ENCODE measurements around the gene LRP1B.
A peak's percentile ranks its signal among the peaks of the same experiment; 100 is the strongest.

Gene LRP1B

DNA sequence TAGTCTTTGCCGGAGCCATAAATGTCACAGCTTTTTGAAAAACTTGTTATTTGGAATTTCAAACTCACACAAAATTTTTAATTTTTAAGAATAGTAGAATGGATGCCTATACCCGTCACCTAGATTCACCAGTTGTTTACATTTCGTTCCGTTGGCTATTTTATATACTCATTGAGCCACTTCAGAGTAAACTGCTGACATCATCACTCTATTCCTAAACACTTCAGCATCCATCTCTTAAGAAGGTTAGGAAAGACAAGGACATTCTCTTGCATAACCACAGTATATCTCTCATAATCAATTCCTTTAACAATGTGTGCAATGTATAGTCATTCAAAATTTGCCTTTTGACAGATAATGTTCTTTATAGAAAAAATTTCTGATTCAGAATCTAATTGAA is 1065.8 kb downstream of the LRP1B start:
- Histone ChIP-seq H2BK120ac (ENCODE audit: low read depth, low read length) (no peak overlapping the region), H3K4me3 (ENCODE audit: low read length) (no peak overlapping the region), H4K5ac (ENCODE audit: low read length) (no peak overlapping the region), H3K56ac (ENCODE audit: low read length) (no peak overlapping the region), H3K36me3 (ENCODE audit: control insufficient read depth, insufficient read depth, low read length) (no peaks in the 10 kb centered on the region), H3K4ac (ENCODE audit: low read depth, low read length) (no peak overlapping the region), H3K27ac (ENCODE audit: low read depth, low read length) (no peak overlapping the region), H3K4me1 (ENCODE audit: control insufficient read depth, low read depth, low read length) (no peaks in the 10 kb centered on the region), H3K18ac (ENCODE audit: low read length) (no peak overlapping the region), H3K9ac (ENCODE audit: low read length) (no peak overlapping the region), H3K27me3 (ENCODE audit: insufficient read depth, low read length, poor library complexity) (no peaks in the 10 kb centered on the region), H2AK5ac (ENCODE audit: low read length) (no peak overlapping the region), H3K23ac (ENCODE audit: low read length) (no peak overlapping the region), H3K79me2 (ENCODE audit: control insufficient read depth, insufficient read depth, low read length) (no peaks in the 10 kb centered on the region), H3K4me2 (ENCODE audit: low read length) (no peak overlapping the region), H2BK5ac (ENCODE audit: low read length) (no peak overlapping the region), H2BK15ac (replicated peaks; ENCODE audit: low read depth) (no peak overlapping the region), H3K79me1 (ENCODE audit: low read length) (no peaks in the 10 kb centered on the region), H4K8ac (ENCODE audit: low read depth, low read length) (no peak overlapping the region)
- DNase-seq = no peak
- WGBS (ENCODE audit: extremely low coverage, insufficient coverage, low lambda C conversion rate) = no CpG with 5 or more reads among the region's 4 CpGs

- H3K4me1 ChIP-seq (ENCODE audit: control insufficient read depth, low read depth, low read length) = no peaks in the 10 kb centered on the region
- no peak overlapping the region for H3K9ac ChIP-seq (ENCODE audit: low read length)
- H2AK5ac ChIP-seq (ENCODE audit: low read length) = no peak overlapping the region
- no peak overlapping the region for H2BK15ac ChIP-seq (replicated peaks; ENCODE audit: low read depth)
- no peak overlapping the region for H3K56ac ChIP-seq (ENCODE audit: low read length)
- H4K8ac ChIP-seq (ENCODE audit: low read depth, low read length) = no peak overlapping the region
- no peak overlapping the region for H3K27ac ChIP-seq (ENCODE audit: low read depth, low read length)
- no peak overlapping the region for H3K4me2 ChIP-seq (ENCODE audit: low read length)
- no peak overlapping the region for H4K5ac ChIP-seq (ENCODE audit: low read length)
- WGBS (ENCODE audit: extremely low coverage, insufficient coverage, low lambda C conversion rate) = no CpG with 5 or more reads among the region's 4 CpGs
- H3K36me3 ChIP-seq (ENCODE audit: control insufficient read depth, insufficient read depth, low read length) = no peaks in the 10 kb centered on the region
- H3K27me3 ChIP-seq (ENCODE audit: insufficient read depth, low read length, poor library complexity) = no peaks in the 10 kb centered on the region
- H3K4me3 ChIP-seq (ENCODE audit: low read length) = no peak overlapping the region
- H2BK120ac ChIP-seq (ENCODE audit: low read depth, low read length) = no peak overlapping the region
- DNase-seq = peak; percentile 16
- no peak overlapping the region for H3K4ac ChIP-seq (ENCODE audit: low read depth, low read length)
- H3K79me2 ChIP-seq (ENCODE audit: control insufficient read depth, insufficient read depth, low read length) = no peaks in the 10 kb centered on the region
- no peak overlapping the region for H2BK5ac ChIP-seq (ENCODE audit: low read length)
- no peak overlapping the region for H3K23ac ChIP-seq (ENCODE audit: low read length)
- H3K18ac ChIP-seq (ENCODE audit: low read length) = no peak overlapping the region
- H3K79me1 ChIP-seq (ENCODE audit: low read length) = no peaks in the 10 kb centered on the region
Observed at GRCh38 chr2:141063406-141063805, 1067.4 kb downstream of the LRP1B start.

GRCh38 chr2:141062443-141062842 is 1068.4 kb downstream of the LRP1B start:
- no peak overlapping the region for H3K9ac ChIP-seq (ENCODE audit: low read length)
- H3K18ac ChIP-seq (ENCODE audit: low read length) = no peak overlapping the region
- H3K4me1 ChIP-seq (ENCODE audit: control insufficient read depth, low read depth, low read length) = no peaks in the 10 kb centered on the region
- no peak overlapping the region for H3K56ac ChIP-seq (ENCODE audit: low read length)
- no peaks in the 10 kb centered on the region for H3K79me1 ChIP-seq (ENCODE audit: low read length)
- no peak overlapping the region for H3K23ac ChIP-seq (ENCODE audit: low read length)
- no peak overlapping the region for H4K8ac ChIP-seq (ENCODE audit: low read depth, low read length)
- no peaks in the 10 kb centered on the region for H3K79me2 ChIP-seq (ENCODE audit: control insufficient read depth, insufficient read depth, low read length)
- H3K27me3 ChIP-seq (ENCODE audit: insufficient read depth, low read length, poor library complexity) = no peaks in the 10 kb centered on the region
- no peak overlapping the region for H2BK15ac ChIP-seq (replicated peaks; ENCODE audit: low read depth)
- H4K5ac ChIP-seq (ENCODE audit: low read length) = no peak overlapping the region
- H3K4ac ChIP-seq (ENCODE audit: low read depth, low read length) = no peak overlapping the region
- H2BK120ac ChIP-seq (ENCODE audit: low read depth, low read length) = no peak overlapping the region
- DNase-seq = no peak
- H2AK5ac ChIP-seq (ENCODE audit: low read length) = no peak overlapping the region
- H3K36me3 ChIP-seq (ENCODE audit: control insufficient read depth, insufficient read depth, low read length) = no peaks in the 10 kb centered on the region
- H2BK5ac ChIP-seq (ENCODE audit: low read length) = no peak overlapping the region
- H3K27ac ChIP-seq (ENCODE audit: low read depth, low read length) = no peak overlapping the region
- no peak overlapping the region for H3K4me2 ChIP-seq (ENCODE audit: low read length)
- no peak overlapping the region for H3K4me3 ChIP-seq (ENCODE audit: low read length)
- WGBS (ENCODE audit: extremely low coverage, insufficient coverage, low lambda C conversion rate) = no CpG with 5 or more reads among the region's 1 CpG

- Histone ChIP-seq H4K8ac (ENCODE audit: low read depth, low read length) (no peak overlapping the region), H3K79me1 (ENCODE audit: low read length) (no peaks in the 10 kb centered on the region), H2BK5ac (ENCODE audit: low read length) (no peak overlapping the region), H2BK15ac (replicated peaks; ENCODE audit: low read depth) (no peak overlapping the region), H3K18ac (ENCODE audit: low read length) (no peak overlapping the region), H3K4ac (ENCODE audit: low read depth, low read length) (no peak overlapping the region), H2BK120ac (ENCODE audit: low read depth, low read length) (no peak overlapping the region), H3K4me3 (ENCODE audit: low read length) (no peak overlapping the region), H3K23ac (ENCODE audit: low read length) (no peak overlapping the region), H4K5ac (ENCODE audit: low read length) (no peak overlapping the region), H3K9ac (ENCODE audit: low read length) (no peak overlapping the region), H3K27ac (ENCODE audit: low read depth, low read length) (no peak overlapping the region), H3K36me3 (ENCODE audit: control insufficient read depth, insufficient read depth, low read length) (no peaks in the 10 kb centered on the region), H3K4me2 (ENCODE audit: low read length) (no peak overlapping the region), H3K27me3 (ENCODE audit: insufficient read depth, low read length, poor library complexity) (no peaks in the 10 kb centered on the region), H2AK5ac (ENCODE audit: low read length) (no peak overlapping the region), H3K79me2 (ENCODE audit: control insufficient read depth, insufficient read depth, low read length) (no peaks in the 10 kb centered on the region), H3K56ac (ENCODE audit: low read length) (no peak overlapping the region), H3K4me1 (ENCODE audit: control insufficient read depth, low read depth, low read length) (no peaks in the 10 kb centered on the region)
- DNase-seq = no peak
- WGBS (ENCODE audit: extremely low coverage, insufficient coverage, low lambda C conversion rate) = no CpG with 5 or more reads among the region's 4 CpGs
Observed at GRCh38 chr2:141062031-141062430, 1068.8 kb downstream of the LRP1B start.

DNA sequence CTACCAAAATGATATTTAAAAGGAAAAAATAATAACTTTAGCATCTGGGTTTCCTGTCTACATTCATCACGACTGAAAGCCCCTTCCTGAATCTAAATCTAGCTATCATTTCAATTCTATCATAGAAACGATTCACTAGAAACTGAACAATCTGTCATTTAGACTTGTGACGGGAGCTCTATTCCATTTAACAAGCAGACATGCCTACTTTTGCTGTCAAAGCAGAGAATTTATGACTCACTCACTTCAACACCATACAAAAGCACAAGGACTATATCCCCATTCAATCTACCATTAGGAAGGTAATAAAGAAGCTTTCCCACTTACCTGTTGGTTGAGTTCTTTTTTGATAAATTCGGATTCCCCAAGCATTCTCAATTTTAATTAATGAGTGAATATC is 1072.3 kb downstream of the LRP1B start:
- no peak overlapping the region for H3K18ac ChIP-seq (ENCODE audit: low read length)
- no CpG with 5 or more reads among the region's 4 CpGs for WGBS (ENCODE audit: extremely low coverage, insufficient coverage, low lambda C conversion rate)

DNA sequence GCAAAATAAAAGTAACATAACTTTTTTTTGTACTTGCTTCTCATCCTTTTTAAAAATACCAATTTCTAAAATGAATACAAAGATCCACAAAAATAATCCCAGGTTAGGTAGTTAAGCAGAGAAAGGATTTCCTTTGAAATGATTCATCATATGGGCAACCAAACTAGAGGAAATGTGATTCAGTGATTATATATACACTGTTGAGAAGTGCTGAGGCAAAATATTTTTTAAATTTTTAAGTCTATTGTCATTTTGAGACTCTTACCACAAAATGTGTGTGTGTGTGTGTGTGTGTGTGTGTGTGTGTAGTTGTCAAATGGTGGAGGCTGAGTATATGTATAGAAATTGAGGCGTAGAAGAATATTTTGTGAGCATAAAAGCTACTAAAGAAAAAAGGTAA is 1075.3 kb downstream of the LRP1B start:
- Histone ChIP-seq H3K79me2 (ENCODE audit: control insufficient read depth, insufficient read depth, low read length) (no peaks in the 10 kb centered on the region), H3K4me1 (ENCODE audit: control insufficient read depth, low read depth, low read length) (no peaks in the 10 kb centered on the region), H3K27ac (ENCODE audit: low read depth, low read length) (no peak overlapping the region), H2AK5ac (ENCODE audit: low read length) (no peak overlapping the region), H3K79me1 (ENCODE audit: low read length) (no peaks in the 10 kb centered on the region), H3K36me3 (ENCODE audit: control insufficient read depth, insufficient read depth, low read length) (no peaks in the 10 kb centered on the region), H3K4ac (ENCODE audit: low read depth, low read length) (no peak overlapping the region), H4K8ac (ENCODE audit: low read depth, low read length) (no peak overlapping the region), H3K56ac (ENCODE audit: low read length) (no peak overlapping the region), H4K5ac (ENCODE audit: low read length) (no peak overlapping the region), H3K23ac (ENCODE audit: low read length) (no peak overlapping the region), H3K9ac (ENCODE audit: low read length) (no peak overlapping the region), H2BK15ac (replicated peaks; ENCODE audit: low read depth) (no peak overlapping the region), H2BK5ac (ENCODE audit: low read length) (no peak overlapping the region), H3K4me3 (ENCODE audit: low read length) (no peak overlapping the region), H2BK120ac (ENCODE audit: low read depth, low read length) (no peak overlapping the region), H3K18ac (ENCODE audit: low read length) (no peak overlapping the region), H3K27me3 (ENCODE audit: insufficient read depth, low read length, poor library complexity) (no peaks in the 10 kb centered on the region), H3K4me2 (ENCODE audit: low read length) (no peak overlapping the region)
- WGBS (ENCODE audit: extremely low coverage, insufficient coverage, low lambda C conversion rate) = 100% methylated on average over 1 of the region's 1 CpG
- no peak for DNase-seq

More for the DNA sequence above, 1072.3 kb downstream of the LRP1B start:
- Histone ChIP-seq H3K9ac (ENCODE audit: low read length) (no peak overlapping the region), H2AK5ac (ENCODE audit: low read length) (no peak overlapping the region), H3K4me2 (ENCODE audit: low read length) (no peak overlapping the region), H3K56ac (ENCODE audit: low read length) (no peak overlapping the region), H3K27ac (ENCODE audit: low read depth, low read length) (no peak overlapping the region), H3K36me3 (ENCODE audit: control insufficient read depth, insufficient read depth, low read length) (no peaks in the 10 kb centered on the region), H4K8ac (ENCODE audit: low read depth, low read length) (no peak overlapping the region), H3K4me3 (ENCODE audit: low read length) (no peak overlapping the region), H4K5ac (ENCODE audit: low read length) (no peak overlapping the region), H2BK120ac (ENCODE audit: low read depth, low read length) (no peak overlapping the region), H3K79me1 (ENCODE audit: low read length) (no peaks in the 10 kb centered on the region), H3K79me2 (ENCODE audit: control insufficient read depth, insufficient read depth, low read length) (no peaks in the 10 kb centered on the region), H3K23ac (ENCODE audit: low read length) (no peak overlapping the region), H2BK15ac (replicated peaks; ENCODE audit: low read depth) (no peak overlapping the region), H3K4me1 (ENCODE audit: control insufficient read depth, low read depth, low read length) (no peaks in the 10 kb centered on the region), H3K4ac (ENCODE audit: low read depth, low read length) (no peak overlapping the region), H3K27me3 (ENCODE audit: insufficient read depth, low read length, poor library complexity) (no peaks in the 10 kb centered on the region), H2BK5ac (ENCODE audit: low read length) (no peak overlapping the region)
- no peak for DNase-seq
